ENCODE data around the gene C12orf57.

The C12orf57 gene

GRCh38 chr12:6919588-6919987 lies 24.2 kb upstream of the C12orf57 start:
- no peak for DNase-seq

DNA sequence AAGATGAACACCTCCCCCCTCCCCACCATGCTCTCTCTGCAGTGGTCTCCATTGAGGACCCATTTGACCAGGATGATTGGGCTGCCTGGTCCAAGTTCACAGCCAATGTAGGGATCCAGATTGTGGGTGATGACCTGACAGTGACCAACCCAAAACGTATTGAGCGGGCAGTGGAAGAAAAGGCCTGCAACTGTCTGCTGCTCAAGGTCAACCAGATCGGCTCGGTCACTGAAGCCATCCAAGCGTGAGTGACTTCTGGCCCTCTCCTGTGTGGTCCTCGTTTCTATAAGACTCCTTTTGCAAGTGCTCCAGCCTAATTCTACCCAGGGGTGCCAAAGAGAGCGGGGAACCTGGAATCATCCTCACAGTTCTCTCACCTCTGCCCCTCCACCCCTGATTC lies 22.3 kb upstream of the C12orf57 start:
- DNase-seq, result no peak

DNA sequence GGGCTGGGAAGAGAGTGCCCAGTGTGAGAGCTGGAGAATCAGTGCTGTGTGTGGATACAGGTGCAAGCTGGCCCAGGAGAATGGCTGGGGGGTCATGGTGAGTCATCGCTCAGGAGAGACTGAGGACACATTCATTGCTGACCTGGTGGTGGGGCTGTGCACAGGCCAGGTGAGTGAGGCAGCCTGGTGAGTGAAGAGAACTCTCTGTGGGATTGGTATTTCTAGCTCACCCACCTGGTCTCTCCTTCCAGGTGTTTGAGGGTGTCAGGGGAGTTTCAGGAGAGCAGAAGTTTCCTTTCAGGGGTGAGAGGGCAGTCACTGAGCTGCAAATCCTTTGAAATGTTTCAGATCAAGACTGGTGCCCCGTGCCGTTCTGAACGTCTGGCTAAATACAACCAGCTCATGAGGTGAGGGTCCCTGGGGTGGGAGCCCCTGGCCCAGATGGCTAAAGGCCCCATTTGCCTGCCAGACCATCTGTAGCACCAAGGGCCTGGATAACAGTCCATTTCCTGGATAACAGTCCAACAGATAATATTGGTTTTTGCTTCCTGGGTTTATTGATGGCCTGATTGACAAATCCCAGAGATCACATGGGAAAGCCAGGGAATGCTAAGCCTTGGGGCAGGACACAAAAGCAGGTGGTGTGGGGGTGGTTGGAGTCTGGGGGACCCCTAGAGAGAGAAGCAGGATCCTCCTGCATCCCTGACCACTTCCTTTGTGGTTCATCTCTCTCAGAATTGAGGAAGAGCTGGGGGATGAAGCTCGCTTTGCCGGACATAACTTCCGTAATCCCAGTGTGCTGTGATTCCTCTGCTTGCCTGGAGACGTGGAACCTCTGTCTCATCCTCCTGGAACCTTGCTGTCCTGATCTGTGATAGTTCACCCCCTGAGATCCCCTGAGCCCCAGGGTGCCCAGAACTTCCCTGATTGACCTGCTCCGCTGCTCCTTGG lies 21.6 kb upstream of the C12orf57 start:
- DNase-seq, result no peak

GRCh38 chr12:6923003-6923732 lies 20.7 kb upstream of the C12orf57 start:
- no peak for DNase-seq

GRCh38 chr12:6923851-6924250 lies 20.0 kb upstream of the C12orf57 start:
- DNase-seq, result no peak

DNA sequence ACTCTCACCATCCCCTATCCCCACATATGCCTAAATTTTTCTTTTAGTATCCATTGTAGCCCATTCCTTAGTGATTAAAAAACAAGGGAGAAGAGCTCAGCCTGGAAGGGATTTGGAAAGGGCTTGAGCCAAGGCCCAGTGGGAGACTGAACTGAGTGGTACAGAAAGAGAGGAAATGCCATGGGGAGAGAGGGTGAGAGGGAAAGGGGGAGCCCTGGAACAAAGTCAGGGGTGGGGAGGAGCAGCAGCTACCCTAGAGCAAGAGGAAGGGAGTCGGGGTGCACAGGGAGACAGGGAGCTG lies 18.6 kb upstream of the C12orf57 start:
- no peak for DNase-seq

DNA sequence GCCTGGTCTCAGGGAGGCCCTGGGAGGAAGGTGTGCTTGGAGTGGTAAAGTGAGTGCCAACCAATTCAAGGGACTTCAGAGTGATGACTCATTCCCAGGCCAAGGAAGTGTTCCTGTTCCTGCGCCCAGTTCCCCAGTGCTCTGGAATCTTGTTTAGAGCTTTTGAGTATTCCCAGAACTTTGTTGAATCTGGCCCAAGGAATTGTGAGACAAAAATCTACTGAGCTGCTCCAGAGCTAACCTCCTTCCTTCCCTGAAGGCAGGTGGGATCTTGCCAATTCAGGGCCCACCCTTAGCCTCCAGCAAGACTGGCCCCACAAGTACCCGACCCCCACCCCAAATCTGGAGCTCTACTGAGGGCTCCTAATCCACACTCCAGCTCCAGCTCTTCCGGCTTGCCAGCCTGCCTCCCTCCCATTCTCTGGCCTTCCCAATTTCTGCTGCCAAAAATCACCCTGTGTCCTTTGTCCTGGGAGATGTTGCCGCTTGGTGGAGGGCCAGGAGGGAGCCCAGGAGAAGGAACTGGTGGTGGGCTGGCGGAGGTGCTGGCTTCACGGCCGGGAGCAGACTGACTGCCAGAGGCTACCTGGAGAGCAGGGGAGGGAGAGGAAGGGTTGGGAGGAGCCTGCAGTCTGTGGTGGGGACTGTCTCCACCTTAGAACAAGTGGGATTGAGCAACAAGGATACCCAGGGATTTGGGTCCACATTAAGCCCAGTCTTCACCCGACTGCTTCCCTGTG lies 18.1 kb upstream of the C12orf57 start:
- no peak for DNase-seq

GRCh38 chr12:6927379-6928021 lies 16.3 kb upstream of the C12orf57 start, which contains the start of gene ATN1:
TSS of gene ATN1 (plus strand) at chr12:6927959. CDS start at chr12:6934002, 6,043 bp downstream.
- peak in 1 of 2 donors; percentile 22 for DNase-seq

GRCh38 chr12:6928022-6928702 lies 15.7 kb upstream of the C12orf57 start:
- no peak for DNase-seq

GRCh38 chr12:6928703-6929407 lies 15.0 kb upstream of the C12orf57 start:
- DNase-seq, result no peak

GRCh38 chr12:6929466-6930452 lies 14.1 kb upstream of the C12orf57 start:
- DNase-seq, result no peak

- no peak for DNase-seq
These were observed 11.1 kb upstream of the C12orf57 start for GRCh38 chr12:6932766-6933165.

DNA sequence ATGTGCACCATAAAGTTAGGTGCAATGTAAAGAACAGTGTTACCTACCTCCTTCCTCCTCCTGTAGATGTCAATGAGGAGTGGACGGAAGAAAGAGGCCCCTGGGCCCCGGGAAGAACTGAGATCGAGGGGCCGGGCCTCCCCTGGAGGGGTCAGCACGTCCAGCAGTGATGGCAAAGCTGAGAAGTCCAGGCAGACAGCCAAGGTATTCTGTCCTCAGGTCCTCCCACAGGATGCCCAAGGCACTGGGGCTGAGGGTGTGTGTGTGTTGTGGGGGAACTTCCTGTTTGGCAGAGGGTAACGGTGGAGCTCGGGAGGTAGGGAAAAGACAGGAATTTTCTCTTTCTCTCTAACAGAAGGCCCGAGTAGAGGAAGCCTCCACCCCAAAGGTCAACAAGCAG lies 9.7 kb upstream of the C12orf57 start:
- DNase-seq, result no peak

GRCh38 chr12:6935371-6936193 lies 8.2 kb upstream of the C12orf57 start:
- no peak for DNase-seq

DNA sequence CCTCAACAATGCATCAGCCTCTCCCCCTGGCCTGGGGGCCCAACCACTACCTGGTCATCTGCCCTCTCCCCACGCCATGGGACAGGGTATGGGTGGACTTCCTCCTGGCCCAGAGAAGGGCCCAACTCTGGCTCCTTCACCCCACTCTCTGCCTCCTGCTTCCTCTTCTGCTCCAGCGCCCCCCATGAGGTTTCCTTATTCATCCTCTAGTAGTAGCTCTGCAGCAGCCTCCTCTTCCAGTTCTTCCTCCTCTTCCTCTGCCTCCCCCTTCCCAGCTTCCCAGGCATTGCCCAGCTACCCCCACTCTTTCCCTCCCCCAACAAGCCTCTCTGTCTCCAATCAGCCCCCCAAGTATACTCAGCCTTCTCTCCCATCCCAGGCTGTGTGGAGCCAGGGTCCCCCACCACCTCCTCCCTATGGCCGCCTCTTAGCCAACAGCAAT lies 7.6 kb upstream of the C12orf57 start:
- DNase-seq, result no peak

- no peak for DNase-seq
These were observed 7.0 kb upstream of the C12orf57 start for GRCh38 chr12:6936636-6937480.

DNA sequence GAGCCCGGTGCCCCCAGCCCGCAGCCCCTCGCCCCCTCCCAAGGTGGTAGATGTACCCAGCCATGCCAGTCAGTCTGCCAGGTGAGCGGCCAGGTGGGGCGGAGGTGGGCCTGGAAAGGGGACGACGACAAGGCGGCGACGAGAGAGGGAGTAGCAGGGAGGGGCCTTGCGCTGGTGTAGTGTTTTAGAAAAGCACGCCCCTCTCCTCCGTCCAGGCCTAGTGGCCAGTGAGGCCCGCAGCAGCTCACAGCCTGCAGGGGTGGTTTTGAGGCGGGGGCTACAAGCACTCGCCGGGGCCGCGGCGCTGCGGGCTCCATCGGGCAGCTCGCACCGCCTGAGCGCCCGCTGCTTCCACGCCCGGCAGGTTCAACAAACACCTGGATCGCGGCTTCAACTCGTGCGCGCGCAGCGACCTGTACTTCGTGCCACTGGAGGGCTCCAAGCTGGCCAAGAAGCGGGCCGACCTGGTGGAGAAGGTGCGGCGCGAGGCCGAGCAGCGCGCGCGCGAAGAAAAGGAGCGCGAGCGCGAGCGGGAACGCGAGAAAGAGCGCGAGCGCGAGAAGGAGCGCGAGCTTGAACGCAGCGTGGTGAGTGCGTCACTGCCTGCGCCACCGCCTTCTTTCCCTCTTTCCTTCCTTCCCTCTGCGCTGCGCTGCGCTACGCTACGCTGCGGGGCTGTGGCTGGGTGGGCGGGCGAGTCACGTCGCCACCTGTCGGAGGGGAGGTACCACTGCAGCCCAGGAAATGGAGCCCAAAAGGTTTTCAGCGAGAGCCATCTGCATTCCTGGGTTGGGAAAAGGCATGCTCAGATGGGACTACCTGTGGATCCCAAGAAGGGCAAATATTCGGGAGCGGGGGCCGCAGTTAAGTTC lies 6.1 kb upstream of the C12orf57 start:
- DNase-seq, result peak; percentile 65 to 95
